OCI-M2 (cell line): ENCODE data around the gene AGBL3.

Experiments used
- DNase-seq: peaks from one replicate; lab custom pipeline; 2025; ENCODE audit not compliant: unreplicated experiment; lab: John Stamatoyannopoulos, UW

Gene AGBL3

DNA sequence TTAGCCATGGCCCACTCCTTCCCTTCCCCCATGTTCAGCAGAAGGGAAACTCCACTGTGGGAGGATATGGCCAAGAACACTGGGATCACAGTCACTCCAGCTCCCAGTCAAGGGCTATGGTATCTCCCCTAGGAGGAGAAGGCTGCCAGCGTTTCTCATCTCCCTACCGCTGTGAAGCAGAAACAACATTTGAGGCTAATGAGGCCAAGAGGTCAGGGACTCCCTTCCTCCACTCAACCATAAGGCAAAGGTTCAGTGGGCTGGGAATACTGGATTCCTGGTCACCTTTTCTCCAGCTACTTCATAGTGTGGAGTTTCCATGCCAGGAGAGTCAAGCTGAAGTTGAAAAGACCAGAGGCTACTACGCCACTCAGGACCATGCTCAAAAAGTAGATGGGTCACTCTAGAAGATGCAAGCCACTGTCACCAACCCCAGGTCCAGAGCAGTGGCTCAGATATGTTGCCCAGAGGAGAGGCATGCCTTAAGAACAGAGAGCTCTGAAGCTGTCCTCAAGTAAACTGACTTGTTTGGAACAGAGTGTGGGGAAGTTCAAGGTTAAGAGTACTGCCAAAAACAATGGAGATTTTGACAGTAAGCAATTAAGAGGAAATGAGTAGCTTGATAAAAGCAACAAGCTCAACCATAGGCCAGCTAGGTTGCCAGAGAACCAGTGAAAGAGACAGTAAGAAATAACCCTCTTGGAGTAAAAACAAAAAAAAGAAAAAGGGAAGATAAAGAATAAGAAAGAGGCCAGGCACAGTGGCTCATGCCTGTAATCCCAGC lies 157.8 kb downstream of the AGBL3 start:
- DNase-seq = no peak

DNA sequence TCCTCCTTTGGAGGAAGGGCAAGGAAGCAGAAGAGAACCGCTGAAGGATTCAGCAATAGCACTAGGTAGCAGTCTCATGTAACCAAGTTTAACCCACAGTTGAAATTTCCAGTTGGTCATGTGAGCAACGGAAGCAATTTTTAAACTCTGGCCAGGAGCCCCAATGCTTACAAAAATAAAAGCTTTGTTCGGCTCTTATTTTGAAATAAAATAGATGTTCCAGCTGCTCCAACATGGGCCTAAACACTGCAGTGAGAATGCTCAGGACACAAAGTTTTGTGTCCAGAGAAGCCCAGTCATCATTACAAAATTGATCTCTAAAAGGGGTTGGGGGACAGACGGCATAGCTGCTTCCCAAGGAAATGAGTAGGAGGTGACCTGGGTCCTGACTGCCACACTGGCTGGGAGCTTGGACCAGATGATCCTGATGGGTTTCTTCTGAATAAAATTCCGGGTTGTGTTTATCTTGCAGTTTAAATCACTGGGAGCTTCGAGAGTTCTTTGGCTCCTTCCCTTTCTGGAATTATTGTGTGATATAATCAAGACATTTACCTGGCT lies 161.1 kb downstream of the AGBL3 start:
- no peak for DNase-seq

DNA sequence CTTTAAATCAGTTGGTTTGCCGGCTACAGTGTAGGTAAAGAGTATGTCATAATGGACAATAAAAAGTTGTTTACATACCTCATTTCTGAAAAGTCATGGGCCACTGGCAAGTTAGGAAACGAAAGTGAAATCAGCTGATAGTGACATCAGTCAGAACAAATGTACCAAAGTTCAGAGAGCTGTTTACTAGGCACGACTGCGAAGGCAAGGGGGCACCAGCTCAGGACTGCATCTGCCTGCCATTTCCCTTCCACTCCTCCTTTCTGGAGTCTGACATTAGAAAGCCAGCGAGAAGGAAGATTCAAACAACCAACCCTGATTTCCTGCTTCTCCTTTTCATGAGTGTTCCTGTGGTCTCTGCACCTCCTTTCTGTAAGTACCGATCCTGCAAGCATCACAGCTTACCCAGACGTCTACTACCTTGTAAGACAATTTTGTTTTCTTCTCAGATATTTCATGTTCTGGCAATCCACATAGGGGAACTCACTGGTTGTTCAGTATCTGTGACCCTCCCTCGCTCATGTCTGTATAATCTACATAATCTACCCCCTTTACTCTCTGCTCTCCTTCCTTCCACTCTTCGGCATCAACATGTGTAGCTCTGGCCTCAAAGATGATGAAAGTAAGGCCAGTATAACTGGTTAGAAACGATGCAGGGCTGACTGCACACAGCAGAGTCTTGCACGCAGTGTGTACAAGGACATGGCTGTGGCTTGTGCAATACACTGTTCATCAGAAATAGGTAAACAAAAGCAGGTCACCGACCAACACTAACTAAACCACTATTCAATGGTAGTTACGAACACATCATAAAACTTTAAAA lies 161.8 kb downstream of the AGBL3 start, which contains the start of gene TMEM140:
Gene TMEM140 (plus strand): TSS at position 174 of the 823 bp plus-strand sequence. CDS start 16,370 bp downstream, outside the sequence.
- no peak for DNase-seq

DNA sequence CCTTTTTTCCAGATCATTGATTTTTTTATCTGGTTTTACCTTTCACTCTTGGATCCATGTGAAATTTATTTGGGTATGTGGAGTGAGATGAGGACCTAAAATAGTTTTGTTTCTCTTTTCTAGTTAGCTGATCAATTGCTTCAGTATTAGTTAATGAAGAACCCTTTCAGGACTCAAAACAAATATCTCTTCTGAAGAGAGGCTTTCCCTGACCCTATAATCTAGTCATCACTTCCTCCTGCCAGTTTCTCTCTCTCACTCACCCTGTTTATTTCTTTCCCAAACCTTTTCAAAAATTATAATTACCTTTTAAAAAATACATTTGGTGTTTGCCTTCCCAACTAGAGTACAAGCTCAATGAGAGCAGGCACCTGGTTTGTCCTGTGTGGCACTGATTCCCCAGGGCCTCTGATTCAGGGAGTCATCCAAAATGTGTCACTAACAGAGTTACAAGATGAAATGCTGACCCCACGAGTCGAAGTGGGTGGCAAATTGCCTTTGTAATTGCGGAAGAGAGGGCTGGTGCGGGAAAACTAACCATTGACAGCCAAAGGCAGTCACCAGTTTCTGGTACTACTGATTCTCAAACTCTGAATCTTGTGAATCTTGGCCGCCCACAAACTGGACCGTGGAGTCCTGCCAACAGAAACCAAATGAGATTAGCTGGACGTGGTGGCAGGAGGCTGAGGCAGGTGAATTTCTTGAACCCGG lies 163.9 kb downstream of the AGBL3 start:
- DNase-seq = no peak

DNA sequence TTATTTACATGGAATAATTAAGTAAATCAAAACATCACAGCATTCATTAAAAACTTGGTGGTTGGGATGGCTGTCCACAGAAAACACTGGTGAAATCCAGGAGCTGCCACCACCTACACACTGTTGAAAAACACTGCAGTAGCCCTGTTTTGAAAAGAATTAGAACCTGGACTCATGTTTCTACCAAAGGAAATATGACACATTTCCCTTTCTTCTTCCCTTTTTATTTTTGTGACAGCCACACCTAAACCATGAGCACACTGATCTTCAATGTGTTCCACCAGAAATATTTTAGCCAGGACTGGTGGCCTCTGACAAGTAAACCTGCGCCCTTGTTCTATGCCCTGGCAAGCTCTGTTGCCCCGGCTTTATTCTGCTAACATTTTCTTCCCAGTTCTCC lies 164.8 kb downstream of the AGBL3 start:
- no peak for DNase-seq

DNA sequence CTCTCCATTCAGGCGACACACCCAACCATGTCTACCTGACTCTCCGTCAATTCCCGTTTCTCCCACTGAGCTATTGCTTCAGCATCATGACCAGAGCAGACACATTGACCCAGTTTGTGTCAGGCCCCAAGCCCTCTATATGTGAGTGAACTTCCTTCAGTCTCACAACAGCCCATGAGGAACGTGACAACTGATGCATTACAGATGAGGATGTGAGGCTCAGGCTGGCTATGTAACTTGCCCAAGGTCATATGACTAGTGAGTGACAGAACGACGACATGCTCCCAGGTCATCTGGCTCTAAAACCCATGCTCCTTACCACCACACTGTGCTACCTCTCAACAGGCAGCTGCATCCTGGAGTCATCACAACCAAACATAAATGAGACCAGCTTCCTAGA lies 165.2 kb downstream of the AGBL3 start:
- DNase-seq = no peak

DNA sequence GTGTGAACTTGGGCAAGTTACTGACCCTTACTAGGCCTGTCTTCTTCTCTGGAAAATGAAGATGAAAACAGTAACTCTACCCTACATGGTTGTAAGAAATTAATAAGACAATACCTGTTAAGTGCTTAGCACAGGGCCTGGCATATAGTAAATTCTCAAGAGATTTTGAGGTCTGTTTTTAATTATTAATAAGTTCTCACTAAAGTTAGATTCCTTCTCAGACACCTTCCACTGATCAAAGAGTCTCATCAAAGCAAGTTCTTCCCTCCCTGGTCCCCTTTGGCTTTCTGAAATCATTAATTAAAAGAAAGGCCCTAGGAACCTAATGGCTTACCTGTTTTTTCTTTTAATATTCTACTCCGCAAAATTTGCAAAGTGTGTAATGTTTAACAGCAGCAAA lies 166.1 kb downstream of the AGBL3 start:
- DNase-seq = no peak

DNA sequence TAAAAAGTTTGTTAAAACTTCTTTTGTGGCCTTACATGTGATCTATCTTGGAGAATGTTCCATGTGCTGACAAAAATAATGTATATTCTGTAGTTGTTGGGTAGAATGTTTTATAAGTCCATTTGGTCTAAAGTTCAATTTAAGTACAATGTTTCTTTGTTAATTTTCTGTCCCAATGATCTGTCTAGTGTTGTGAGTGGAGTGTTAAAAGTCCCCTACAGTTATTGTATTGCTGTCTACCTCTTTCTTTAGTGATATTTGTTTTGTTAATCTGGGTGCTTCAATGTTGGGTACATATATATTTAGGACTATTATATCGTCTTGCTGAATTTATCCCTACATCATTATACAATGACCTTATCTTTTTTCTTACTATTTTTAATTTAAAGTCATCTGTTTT lies 168.4 kb downstream of the AGBL3 start:
- no peak for DNase-seq

DNA sequence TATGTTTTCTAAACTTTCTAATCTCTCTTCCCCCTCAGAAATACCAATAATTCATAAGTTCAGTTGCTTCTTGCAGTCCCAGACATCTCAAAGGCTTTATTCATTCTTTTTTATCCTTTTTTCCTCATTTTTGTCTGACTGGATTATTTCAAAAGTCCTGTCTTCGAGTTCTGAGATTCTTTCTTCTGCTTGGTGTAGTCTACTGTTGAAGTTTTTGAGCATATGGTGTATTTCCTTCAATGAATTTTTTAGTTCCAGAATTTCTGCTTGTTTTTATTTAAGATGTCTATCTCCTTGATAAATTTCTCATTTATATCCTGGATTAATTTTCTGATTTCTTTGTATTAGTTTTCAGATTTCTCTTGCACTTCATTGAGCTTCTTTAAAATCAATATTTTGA lies 170.0 kb downstream of the AGBL3 start:
- DNase-seq = no peak

DNA sequence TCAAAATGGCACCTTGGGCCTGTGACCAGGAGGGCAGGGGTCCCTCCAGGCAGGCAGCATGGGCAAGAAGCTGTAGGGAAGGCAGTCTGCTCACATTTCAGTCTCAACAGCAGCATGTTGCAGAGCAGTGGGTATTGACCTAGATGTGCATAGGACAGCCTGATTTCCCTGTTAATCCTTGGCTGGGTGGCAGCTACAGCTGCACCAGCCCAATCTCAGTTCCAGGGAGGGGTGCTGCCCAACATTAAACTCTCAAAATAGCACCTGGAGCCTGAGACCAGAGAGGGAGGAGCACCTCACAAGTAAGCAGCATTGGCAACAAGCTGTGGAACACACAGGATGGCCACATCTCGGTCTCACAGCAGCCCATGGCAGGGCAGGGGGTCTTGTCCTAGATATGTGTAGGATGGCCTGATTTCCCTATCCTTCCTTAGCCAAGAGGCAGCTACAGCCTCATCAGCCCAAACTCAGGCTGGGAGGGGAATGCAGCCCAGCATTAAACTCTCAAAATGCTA lies 171.9 kb downstream of the AGBL3 start:
- DNase-seq = no peak

DNA sequence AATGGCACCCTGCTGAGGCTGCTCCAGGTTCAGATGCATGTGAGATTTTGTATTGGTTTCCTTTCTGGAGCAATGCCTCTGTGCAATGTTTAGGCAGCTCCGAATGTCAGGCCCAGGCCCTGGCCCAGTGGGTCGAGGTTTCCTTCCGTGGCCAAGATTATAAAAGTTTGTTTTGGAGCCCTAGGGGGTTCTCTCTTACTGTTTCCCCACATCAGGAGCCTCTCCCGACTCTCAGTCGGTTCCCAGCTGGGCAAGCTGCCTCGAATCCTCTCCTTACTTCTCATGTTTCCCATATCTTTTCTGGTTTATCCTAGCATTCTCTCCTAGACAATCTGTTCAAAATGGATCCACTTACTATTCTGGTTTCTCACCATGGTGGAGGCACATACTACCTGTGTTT lies 172.6 kb downstream of the AGBL3 start:
- no peak for DNase-seq

DNA sequence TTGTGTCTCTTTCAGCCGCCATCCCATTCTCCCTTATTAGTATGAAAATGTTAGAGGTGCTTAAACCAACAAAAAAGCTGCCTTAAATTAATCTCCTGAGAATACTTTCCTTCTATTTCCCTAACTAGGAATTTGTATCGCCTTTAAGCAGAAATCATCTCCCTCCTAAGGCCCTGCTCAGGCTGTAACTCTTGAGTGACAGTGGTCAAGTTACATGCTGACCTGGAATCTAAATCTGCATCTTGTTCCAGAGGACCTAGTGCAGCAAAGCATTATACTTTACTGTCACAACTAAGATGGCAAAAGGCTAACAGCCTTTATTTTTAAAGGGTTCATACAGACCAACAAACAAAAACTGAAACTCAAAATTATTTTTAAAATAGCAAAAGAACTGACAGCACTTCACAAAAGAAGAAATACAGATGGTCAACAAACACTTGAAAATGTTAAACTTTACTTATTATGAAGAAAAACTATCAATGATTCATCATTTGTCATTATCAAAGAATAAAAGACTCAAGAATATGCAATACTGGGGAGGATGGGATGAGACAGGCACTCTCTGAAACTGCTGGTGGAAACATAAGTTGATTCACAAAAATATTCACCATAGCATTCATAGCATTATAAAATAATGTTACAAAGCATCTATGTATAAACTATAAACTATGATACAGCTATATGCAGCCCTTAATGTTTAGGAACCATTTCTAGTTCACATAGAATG lies 173.2 kb downstream of the AGBL3 start:
- no peak for DNase-seq

DNA sequence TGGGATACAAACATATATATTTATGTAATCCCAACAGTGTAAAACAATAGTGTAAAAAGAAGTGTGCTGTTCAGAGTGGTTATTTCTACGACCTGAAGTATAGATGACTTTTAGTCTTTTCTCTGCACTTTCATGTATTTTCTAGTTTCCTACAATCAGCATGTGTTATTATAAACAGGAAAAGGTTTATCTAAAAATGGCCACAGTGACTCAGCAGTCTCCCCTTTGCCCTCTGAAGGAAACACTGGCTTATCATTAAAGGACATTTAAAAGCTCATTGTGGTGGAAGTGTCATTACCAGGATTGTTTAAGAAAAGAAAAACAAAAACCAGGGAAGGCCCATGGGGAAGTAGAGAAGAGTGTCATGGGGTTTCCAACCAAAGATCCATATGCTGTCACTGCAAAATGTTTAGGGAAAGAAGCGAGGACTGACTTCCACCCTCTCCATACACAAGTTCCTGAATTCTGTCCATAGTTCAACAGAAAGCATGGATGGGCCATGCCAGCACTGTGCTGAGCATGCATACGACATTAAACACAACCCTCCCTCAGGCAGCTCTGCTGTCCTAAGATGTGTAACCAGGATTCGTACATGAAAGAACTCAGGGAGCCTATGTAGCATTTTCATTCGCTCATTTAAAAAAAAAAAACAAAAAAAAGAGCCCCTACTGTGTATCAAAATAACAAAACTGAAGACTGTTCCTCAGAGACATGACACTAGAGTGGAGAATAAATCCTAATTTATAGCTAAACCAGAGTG lies 174.0 kb downstream of the AGBL3 start:
- peak; percentile 85 for DNase-seq

DNA sequence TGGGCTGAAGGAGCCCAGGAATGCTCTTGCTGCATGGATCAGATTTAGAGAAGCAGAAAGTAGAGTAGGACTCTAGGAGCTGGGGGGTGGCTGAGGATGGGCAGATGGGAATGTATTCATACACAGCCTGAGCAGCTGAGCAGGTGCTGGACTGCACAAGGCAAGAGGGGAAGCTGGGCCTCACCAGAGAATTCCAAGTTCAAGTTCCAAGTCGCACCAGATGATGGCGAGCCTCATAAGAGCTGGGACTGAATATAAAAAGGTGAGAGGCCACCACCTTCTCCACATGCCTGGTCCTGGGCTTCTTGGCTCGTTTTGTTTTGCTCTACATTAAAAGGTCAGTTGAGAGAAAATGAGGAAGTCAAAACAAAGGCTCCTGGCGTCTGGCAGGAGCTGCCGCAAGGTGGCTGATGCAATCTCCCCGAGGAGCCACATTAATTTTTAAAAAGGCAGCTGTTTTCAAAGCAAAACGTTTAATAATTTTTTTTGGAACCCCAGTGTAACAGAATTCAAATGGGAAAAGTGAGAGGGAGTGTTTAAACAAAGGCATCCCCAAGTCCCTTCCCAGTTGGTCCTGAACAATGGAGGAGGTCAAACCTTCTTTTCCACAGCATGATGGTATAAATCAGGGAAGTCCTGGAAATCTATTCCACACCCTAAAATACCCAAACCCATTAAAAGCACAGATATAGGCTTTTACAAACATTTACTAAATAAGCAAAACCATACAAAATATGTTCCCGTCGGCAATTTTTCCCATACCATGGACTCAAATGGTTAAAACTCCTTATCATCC lies 174.7 kb downstream of the AGBL3 start:
- no peak for DNase-seq

DNA sequence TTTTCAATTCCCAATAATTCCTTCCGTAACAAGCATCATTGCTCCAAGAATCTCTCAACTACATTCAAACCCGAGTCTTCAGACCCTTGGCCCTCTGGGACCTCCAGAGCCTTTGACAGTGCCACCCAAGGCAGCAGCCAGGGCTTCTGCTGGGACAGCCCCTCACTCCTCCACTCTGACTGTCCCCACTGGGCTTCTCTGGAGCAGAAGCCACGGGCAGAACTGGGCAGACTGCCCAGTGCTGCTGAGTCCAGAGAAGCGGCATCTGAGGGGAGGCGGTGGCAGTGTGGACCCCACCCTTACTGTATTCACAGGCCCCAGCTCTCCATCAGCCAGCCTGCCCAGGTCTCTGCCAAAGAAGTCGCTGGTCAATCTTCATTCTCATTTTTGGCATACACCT lies 175.4 kb downstream of the AGBL3 start:
- no peak for DNase-seq

DNA sequence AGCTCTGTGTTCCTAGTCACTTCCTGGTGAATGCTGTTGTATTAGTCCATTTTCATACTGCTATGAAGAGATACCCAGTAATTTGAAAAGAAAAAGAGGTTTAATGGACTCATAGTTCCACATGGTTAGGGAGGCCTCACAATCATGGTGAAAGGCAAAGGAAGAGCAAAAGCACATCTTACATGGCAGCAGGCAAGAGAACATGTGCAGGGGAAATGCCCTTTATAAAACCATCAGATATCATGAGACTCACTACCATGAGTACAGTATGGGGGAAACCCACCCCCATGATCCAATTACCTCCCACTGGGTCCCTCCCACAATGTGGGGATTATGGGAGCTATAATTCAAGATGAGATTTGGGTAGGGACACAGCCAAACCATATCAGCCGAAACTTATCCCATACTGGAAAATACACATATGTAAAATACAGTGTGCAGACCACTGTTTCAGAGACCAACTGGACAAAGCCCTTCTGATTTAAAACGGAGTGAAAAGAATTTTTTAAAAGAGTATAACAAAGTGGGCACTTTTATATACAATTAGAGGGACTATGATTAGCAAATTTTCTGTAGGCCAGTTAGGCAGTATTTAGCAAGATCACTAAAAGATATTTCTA lies 176.2 kb downstream of the AGBL3 start:
- no peak for DNase-seq

DNA sequence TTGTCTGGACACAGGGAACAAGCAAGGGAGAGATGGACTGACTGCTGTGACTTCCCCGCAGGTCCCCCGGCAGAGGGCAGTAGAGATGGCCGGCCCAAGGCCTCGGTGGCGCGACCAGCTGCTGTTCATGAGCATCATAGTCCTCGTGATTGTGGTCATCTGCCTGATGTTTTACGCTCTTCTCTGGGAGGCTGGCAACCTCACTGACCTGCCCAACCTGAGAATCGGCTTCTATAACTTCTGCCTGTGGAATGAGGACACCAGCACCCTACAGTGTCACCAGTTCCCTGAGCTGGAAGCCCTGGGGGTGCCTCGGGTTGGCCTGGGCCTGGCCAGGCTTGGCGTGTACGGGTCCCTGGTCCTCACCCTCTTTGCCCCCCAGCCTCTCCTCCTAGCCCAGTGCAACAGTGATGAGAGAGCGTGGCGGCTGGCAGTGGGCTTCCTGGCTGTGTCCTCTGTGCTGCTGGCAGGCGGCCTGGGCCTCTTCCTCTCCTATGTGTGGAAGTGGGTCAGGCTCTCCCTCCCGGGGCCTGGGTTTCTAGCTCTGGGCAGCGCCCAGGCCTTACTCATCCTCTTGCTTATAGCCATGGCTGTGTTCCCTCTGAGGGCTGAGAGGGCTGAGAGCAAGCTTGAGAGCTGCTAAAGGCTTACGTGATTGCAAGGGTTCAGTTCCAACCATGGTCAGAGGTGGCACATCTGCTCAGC lies 178.2 kb downstream of the AGBL3 start:
- DNase-seq = no peak

DNA sequence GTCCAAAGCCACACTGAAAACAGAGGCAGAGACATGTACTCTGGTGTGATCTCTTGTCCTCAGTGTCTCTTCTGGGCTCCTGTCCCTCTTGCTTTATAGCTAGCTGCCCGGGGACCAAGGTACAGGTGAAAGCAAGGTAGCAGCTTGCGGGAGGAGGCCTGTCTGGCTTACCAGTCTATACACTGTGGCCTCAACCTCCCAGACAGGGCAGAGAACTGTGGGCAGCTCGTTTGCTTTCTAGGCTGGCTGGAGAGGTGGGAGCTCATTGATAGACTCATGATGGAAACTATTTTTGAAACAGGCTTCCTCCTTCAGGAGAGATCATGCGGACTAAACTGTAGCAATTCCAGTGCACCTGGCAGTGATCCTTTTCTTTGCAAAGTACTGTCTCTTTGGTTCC lies 179.6 kb downstream of the AGBL3 start:
- no peak for DNase-seq
